Epithelial cell of proximal tubule (primary cell): ENCODE data around the gene STAMBPL1. TPM values are rescaled to one million over a fixed set of nuclear protein-coding genes. Genes with fewer than 3 reads are reported as not detected.
"Not testable (repeated sequence)": the region's sequence is repeated elsewhere in the genome, so short reads cannot be mapped to it uniquely, and the experiment has no call there.

Experiments
- DNase-seq: peaks from one replicate; pipeline ENCODE4 v3.0.0-alpha.2; 2011; ENCODE audit warnings: low read depth
- H3K4me3 ChIP-seq: 2 replicates; pipeline ENCODE4 v1.5.1; 2011; ENCODE audit warnings: low read depth, mild to moderate bottlenecking, low read length
- total RNA-seq: library from RNA; depleted of rRNA; stranded (reverse); fragments of >200 nt; gene quantifications from 2 replicates; pipeline ENCODE4 v1.2.3, GENCODE V29; 2015
- TF ChIP-seq, protein P1 (sequence below): conservative IDR thresholded peaks from 2 replicates; pipeline ENCODE4 v1.5.1; 2012; ENCODE audit warnings: low read depth, mild to moderate bottlenecking, low read length

The STAMBPL1 gene
- total RNA-seq, 1 donor from 2014 or later = 9.9 TPM

DNA sequence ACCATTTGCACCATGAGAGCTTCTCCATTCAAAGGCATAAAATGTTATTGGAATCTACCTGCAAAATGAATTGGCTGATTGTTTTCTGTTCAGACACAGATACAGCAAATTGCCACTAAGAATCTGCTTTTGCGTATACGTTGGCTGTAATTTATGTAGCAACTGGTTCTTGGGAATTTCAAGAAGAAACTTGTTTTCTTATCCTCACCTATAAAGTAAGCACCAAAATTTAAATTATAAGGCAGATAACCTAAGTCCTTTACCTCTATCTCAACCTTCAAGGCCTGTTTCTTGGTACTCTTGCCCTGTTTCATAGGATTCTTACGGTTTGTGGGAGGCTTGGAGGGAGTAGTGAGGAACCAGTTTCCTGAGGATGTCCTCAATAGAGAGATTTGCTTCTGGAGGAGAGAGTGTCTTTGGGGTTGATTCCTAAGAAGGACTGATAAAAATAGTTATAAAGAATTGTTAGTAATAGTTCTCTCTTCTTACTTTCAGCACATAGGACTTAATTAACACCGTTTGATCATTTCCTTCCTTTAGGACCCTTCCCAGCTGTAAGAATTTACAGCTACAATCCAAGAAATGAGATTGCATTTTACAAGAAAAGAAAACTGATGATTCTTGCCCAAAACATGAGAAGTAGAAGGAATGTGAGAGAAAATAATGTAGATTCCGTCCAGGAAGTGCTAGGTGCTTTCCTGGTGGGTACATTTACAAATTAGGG is 2.0 kb downstream of the STAMBPL1 start:
- TF ChIP-seq, protein P1, sequence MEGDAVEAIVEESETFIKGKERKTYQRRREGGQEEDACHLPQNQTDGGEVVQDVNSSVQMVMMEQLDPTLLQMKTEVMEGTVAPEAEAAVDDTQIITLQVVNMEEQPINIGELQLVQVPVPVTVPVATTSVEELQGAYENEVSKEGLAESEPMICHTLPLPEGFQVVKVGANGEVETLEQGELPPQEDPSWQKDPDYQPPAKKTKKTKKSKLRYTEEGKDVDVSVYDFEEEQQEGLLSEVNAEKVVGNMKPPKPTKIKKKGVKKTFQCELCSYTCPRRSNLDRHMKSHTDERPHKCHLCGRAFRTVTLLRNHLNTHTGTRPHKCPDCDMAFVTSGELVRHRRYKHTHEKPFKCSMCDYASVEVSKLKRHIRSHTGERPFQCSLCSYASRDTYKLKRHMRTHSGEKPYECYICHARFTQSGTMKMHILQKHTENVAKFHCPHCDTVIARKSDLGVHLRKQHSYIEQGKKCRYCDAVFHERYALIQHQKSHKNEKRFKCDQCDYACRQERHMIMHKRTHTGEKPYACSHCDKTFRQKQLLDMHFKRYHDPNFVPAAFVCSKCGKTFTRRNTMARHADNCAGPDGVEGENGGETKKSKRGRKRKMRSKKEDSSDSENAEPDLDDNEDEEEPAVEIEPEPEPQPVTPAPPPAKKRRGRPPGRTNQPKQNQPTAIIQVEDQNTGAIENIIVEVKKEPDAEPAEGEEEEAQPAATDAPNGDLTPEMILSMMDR = no peak
- no peak overlapping the region for H3K4me3 ChIP-seq
- no peak for DNase-seq

DNA sequence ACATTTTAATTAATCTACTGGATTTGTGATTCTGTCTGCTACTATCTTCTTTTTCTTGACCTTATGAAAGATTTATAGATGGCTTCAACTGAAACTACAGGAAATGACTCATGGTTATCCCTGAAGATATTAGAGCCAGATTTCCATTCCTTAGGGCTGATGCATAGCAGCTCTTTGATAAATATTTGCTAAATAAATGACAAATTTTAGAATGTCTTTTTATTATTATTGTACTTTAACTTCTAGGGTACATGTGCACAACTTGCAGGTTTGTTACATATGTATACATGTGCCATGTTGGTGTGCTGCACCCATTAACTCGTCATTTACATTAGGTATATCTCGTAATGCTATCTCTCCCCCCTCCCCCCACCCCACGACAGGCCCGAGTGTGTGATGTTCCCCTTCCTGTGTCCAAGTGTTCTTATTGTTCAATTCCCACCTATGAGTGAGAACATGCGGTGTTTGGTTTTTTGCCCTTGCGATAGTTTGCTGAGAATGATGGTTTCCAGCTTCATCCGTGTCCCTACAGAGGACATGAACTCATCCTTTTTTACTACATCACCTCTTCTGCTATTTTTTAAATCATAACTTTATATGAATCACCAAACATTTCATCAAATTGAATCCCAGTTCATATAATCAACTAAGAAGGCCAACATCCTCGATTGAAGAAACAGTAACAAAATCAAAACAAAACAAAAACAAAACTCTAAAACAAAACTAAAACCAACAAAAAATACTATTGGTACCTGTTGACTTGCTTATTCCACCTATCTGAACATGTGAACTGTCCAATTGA is 2.8 kb downstream of the STAMBPL1 start:
- H3K4me3 ChIP-seq, DNase-seq: not testable (repeated sequence)

DNA sequence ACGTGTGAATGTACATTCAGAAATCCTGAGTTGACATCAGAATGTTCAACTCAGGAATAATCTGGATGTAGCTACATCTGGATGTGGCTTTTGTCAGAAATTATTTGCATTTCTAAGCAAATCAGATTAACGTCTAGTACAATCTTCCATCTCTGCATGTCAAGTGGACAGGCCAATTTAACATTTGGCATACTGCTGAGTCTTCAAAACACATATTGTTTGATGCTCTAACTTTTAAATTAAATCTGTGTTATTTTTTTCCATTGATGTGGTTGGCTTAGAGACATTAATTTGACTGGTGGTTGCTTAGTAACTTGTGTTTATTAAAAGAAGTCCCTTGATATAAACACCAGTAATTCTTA is 3.4 kb downstream of the STAMBPL1 start:
- no peak overlapping the region for H3K4me3 ChIP-seq
- TF ChIP-seq, protein P1 = no peak

DNA sequence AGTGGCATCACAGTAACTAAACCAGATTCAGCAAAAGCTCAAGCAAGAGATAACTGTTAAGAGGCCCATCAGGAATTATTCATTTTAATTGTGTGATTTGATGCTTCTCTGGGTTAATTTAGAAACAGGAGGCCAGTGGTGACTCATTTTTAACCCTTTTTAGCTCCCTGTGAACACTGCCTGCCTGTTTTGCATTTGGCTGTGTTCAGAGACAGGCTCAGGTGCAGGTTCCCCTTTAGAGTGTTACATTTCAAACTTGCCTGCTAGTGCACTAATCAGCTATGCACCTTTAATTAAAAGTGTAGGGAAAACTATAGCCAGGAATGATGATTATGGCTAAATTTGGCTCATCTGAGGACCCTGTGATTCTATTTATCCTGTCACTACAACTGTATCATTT is 6.5 kb downstream of the STAMBPL1 start:
- no peak for DNase-seq
- H3K4me3 ChIP-seq = no peak overlapping the region
- TF ChIP-seq, protein P1 = no peak

More for the DNA sequence above, 3.4 kb downstream of the STAMBPL1 start:
- no peak for DNase-seq

DNA sequence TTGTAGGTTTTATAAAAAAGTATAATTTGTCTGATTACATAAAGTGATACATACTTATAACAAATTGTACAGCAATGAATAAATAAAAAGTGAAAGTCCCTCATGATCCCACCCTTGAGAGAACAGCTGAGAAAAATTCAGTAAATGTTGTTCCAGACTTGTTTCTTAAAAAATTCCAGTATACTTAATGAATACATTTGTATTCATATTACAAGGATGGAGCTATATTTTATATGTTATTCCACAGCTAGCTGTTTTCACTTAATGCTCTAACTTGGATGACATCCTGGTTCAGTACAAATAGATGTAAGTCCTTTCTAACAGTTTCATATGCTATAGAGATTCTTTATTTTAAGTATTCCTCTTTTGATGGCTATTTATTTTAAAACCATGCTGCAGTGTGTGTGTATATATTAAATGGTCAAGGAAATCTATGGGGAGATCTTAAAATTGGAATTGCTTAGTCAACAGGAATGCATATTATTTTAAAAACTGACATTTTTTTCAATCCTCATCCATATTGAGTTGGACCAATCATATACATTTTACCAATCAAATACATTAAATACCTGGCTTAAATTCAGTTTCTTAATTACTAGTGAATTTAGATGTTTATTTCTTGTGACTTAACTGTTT is 8.9 kb downstream of the STAMBPL1 start:
- TF ChIP-seq, protein P1 = no peak
- DNase-seq = no peak

DNA sequence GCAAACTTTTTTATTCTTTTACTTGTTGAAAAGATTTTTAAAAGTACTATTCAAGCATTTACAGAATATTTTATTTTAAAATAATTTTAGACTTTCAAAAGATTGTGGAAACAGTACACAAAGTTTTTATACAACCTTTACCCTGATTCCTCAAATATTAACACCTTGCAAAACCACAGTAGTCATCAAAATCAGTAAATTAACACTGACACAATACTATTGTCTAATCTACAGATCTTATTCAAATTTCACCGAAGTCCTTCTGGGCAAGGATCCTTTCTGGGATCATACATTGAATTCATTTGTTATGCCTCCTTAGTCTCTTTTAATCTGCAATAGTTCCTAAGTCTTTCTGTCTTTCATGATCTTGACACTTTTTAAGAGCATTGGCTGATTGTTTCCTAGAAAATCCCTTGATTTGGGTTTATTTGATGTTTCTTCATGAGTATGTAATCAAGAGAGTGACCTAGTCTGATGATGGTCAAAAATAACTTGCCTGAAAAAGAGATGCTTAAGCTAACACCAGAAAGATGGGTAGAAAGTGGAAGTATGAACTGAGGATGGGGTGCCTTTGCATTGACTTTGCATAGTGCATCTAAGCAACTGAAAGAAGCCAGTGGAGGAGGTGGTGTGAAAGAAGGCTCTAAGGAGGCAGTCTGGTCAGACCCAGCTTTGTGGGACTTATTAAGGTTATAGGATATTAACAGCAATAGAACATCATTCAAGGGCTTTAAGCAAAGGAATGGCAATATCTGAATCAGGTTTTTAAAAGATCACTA is 9.7 kb downstream of the STAMBPL1 start:
- no peak for DNase-seq
- no peak overlapping the region for H3K4me3 ChIP-seq
- TF ChIP-seq, protein P1 = no peak

More for the DNA sequence above, 8.9 kb downstream of the STAMBPL1 start:
- H3K4me3 ChIP-seq = no peak overlapping the region
